Globus pallidus (tissue), 1 donor: ENCODE results near the gene ACSL6.

Experiments used
- DNase-seq: peaks from one replicate; pipeline ENCODE4 v3.0.0-alpha.2; 2015; ENCODE audit warnings: low spot score

ACSL6 gene

DNA sequence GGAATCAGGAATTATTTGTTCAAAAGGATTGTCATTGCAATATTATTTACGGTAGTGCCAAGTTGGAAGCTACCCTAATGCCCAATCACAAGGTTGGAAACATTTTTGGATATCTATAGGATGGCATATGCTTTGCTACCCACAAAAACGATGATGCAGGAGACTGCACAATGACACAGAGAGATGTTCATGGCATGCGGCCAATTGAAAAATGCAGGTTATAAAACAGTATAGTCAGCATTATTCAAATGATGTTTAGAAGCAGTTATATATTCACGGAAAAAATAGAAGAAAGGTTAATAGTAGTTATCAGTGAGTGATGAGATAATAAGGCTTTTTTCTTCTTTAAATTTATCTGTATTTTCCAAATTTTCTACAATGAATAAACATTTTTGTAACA is 5.9 kb upstream of the ACSL6 start:
- no peak for DNase-seq

DNA sequence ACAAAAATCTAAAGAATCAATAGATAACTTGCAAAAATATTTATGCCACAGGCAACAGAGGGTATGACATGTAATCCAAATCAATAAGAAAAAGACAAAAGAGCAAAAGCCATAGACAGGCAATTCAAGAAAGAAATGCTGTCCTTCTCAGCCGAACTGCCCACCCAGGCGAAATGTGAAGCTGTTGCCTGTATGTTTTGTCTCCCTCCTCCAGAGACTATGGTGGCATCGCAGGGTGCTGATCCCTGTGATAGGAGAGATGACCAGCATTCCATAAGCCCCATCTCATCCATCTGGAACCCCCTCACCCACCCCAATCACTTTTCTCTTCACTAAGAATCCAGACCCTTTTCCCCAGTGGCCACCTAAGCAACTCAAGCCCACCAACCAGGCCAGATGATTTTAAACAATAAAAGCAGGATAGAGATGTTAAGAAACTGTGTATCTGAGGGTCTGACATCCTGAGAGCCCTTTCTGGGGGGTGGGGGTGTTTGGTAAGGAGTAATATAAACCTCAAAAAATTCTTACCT is 5.3 kb upstream of the ACSL6 start:
- DNase-seq, result no peak

DNA sequence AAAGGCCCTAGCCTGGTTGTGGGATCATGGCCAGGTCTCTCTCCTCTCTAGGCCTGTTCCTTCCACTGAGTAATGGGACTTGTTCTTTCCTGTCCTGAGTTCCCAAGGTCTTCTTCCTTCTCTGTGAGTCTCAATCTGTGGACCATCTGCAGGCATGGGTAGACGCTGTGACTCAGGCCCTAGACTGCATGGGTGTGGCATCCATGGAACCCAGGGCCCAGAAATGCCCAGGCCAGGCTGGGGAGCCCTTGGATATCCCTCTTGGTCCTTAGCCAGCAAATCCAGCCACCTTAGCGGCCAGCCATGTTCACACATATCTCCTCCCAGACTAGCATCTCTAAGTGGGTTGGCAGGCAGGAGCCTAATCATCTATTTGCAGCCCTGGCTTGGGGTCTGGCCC is 2.3 kb upstream of the ACSL6 start:
- no peak for DNase-seq

DNA sequence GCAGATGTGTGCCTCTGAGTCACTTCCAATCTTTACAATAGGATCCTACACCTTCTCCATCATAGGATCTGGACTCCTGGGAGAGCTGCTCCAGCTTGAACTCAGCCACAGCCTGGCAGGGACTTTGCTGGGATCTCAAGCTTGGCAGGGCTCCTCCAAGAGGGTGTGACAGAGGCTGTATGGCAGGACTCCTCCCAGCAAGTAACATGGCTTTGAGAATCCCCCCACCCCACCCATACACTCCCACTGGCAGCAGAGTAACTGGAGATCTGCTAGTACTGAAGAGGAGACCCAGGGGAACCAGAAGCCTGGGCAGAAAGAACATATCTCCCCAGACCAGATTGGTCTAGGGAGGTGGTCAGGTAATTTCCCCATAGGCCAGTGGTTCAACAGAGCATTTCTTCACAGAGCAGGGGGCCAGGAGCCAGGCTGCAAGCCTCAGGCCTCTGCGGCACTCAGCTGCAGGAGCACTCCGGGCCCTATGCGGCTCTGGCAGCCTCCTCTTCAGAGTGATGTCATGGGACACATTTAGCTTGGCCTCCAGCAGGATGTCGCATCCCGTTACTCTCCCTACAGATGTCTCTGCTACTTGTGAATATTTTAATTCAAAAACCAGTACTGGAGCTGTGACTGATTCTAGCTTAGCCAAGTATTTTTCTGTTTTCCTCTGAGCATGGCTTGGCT is 1.7 kb upstream of the ACSL6 start:
- no peak for DNase-seq

DNA sequence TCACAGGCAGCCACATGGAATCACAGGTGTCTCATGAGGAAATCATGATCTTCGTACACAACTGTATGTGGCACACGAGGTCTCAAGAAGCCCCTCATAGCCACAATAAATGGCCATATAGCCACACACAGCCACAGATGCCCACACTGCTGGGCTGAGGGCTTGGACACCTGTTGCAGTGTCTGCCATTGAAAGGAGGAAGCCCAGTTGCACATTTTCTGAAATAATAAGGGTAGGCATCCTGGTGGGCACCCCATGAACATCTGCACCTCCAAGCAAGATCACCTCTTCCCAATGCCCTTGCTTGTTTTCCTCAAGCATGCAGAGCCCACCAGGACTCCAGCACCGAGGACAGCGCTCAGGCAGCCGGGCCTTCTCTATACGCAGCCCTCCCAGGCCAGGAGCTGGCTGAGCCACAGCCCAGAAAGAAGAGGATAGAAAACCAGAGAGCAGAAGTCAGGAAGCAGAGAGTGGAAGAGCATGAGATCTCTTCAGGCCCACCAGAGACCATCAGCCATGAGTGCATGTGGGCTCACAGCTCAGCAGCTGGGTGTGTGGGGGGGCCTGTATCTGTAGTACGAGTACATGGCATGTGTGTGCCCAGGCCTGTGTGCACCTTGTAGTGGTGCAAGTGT is 1.0 kb upstream of the ACSL6 start:
- no peak for DNase-seq

DNA sequence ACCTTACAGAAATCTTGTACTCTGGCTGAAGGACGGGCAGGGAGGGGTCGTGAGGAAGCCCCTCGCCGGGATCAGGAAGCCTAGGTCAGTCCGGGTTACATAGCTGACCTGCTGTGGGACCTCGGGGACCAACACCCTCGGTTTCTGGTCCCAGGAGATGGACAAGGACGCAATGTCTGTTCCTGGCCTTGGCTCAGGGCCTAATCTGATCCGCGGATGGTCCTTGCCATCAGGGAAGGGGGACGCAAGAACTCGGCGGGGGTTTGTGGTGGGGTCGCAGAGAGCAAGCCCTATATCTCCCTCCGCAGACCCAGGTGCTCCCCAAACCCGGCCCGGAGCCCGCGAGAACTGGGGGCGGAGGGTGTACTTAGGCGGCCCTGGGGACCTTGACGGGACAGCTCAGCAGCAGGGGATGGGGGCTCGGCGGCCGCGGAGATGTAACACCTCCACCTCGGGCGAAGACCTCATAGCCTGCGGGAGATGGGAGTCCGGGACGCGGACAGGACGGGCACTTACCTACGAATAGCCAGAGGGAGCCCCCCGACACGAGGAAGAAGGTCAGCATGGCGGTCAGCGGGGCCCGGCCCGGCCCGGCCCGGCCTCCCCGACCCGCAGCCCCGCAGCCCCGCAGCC is 353 bp downstream of the ACSL6 start:
- DNase-seq, result no peak

DNA sequence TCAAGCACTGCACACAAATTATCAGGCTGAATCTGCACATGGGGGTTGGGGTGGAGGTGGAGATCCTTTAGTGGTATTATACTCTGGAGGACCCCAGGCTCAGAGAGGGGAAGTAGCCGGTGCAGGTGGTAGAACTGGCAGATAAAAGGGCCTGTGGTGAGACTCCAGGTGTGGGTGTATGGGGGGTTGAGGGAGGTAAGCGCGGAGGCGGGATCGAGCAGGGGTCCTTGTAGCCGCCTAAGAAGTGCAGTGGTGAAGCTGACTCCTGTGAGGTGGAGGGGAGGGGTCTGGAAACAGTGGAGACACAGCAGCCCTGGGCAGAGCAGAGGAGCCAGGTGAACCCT is 841 bp downstream of the ACSL6 start:
- no peak for DNase-seq

DNA sequence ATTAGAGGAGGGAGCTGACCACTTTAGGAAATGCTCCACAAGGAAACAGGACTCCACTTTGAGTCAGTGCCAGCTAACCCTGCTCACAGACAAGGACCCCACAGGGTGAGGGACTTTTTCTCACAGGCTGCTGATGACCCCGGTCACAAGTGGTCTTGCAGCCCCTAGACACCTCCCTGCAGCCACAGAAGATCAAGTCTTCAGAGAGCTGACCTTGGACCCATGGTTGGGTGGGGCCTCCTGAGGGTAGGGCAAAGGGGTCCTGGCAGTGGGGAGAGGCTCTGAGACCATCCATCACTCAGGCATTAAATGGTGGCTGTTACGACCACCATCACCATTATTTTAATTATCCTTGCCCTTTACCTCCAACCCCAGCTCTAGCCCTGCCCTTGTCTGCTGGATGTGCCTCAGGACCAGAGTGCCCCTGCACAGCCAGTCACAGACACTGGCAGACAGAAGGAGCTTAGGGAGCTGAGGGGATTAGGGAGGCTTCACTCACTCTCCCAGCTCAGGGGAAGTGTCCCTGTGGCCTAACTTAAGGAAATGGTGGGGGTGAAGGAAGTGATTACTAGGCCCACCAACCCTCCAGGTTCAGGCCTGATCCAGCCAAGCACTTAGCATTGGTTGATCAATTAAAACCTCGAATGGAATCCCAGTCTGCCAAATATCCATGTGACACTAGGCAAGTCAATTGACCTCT is 1.6 kb downstream of the ACSL6 start:
- no peak for DNase-seq

DNA sequence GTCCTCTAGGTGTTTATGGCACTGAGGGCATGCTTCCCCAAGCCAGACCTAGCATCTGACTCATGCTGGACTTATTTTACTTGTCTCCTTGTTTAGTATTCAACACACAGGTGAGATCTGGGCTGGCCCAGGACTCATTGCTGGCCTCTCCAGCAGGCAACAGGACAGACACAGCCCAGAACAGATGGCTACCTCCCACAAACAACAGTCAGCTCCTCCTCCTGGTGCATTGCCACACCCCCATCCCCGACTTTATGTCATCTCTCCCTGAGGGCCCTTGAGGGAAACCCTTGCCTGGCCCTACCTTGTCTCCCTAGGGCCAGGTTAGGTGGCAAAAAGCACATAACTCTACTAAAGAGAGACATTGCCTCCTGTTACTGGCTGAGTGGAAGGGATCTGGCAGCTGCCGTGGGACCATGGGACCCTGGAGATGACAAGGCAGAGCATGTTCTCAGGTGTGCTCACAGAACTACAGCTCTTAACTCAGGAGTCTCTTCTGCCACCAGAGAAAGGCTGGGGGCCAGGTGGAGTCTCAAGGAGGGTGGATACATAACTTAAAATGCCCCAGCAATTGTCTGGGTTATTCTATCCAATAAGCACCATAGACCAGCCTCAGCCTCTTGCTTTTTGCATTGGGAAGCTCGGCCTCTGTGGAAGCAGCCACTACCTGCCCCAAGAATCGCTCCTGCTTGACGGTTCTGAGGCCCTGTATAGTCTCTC is 2.3 kb downstream of the ACSL6 start:
- DNase-seq, result no peak

DNA sequence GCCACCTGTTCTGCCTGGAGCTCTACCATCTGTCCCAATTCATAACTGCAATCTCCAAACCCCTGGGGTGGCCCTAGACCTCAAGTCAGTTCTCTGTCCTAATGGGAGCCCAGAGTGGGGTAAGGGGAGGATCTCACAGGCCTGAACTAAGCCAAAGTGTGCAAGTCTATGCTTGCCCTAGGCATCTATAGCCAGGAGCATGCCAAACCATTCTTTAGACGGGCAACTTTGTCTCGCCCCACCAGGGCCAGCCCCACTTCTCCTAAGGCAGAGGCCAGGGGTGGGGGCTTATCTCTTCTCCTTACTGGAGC is 3.3 kb downstream of the ACSL6 start:
- no peak for DNase-seq

DNA sequence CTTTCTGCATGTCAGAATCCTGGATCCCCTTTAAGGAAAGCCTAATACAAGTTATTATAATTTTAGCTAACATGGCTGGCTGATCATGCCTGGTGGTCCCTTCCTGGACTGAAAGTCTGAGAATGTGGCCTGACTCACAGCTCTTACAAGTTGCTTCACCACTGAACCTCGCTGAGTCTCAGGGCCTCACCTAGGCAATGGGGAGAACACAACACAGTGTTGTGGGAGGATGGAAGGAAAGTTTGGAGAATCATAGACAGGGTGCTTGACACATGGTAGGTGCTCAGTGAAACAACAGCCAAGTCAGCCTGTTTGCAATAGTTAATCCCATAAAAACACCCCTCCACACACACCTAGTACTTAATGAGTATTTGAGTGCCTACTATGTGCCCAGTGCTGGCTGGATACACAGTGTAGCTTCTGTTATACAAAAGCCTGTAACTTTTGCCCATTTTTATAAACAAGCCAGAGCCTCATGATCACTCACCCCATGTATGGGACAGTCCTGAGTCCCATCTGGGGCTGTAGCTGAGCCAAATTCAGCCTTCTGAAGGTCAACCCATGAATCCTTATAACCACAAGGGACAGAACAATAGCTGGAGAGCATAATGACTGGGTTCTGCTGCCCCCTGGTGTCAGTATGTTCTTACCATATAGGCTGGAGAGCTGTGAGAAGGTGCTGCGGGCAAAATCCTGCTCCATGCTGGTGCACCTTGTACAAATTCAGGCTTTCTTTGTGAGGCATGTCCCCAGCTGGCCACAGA is 3.9 kb downstream of the ACSL6 start:
- peak; percentile 91 for DNase-seq

DNA sequence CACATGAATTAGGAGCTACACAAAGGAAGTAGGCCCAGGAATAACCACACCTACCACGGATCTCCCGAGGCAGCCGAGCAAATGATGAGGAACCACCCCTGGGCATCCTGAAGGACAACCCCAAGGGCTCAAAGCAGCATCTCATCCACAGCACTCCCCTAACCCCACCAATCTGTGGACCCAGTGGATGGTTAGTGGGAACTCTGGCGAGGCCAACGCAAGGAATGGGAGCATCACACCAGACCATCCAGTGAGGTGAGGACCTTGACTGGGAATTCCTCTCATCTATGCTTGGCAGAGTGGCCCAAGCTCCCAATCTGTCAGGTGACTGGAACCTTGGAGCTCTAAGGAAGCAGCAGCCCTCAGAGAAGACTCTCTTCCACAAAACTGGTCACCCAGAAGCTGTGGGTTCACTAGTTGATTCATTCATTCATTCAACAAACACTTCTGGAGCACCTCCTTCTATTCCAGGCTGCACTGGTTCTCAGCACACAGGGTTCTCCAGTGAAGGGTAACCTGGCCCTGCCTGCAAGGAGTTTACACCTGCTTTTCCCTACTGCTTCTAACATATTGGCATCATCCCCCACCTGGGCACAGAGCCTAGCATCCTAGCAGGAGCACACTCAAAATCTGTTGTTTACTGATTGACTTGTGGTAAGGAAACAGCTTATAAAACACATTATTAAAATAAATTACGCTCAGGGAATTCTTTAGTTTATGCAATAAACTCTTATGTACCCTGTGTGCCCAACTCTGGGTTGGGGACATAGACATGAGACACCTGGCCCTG is 4.9 kb downstream of the ACSL6 start:
- DNase-seq, result no peak

DNA sequence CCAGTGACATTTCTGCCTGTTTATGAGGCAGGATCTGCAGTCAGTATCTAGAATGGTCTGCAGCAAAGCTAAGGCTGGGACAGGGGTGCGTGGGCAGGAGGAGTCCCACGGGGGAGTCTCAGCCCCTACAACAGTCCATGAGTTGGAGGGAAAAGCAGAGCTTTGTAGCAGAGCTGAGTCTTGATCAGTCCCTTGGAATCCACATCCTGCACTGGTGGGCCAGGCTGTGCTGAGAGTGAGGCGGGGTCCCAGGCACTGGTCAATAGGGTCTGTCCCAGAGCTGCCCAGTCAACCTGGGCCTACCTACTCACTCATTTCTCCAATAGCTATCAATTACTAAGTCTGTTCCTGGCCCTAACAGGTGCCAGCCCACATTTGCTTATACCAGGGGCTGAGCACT is 5.9 kb downstream of the ACSL6 start:
- no peak for DNase-seq

DNA sequence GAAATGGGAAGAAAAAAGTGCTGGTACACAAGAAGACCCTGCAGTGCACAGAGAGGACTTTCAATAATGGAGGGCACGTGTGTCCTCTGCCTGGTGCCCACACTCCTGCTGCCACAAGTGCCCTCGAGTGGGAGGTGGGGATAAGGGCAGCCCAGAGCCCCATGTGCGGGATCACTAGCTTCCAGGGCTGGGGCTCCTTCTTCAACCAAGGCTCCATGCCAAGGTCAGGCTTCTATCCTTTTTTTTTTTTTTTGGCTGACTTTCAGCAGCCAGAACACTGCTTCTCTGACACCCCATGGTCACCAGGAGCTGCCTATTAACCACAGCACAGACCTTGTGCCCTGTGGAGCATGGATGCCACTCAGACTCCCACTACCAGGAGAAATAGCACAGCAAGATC is 7.5 kb downstream of the ACSL6 start:
- DNase-seq, result peak; percentile 64

DNA sequence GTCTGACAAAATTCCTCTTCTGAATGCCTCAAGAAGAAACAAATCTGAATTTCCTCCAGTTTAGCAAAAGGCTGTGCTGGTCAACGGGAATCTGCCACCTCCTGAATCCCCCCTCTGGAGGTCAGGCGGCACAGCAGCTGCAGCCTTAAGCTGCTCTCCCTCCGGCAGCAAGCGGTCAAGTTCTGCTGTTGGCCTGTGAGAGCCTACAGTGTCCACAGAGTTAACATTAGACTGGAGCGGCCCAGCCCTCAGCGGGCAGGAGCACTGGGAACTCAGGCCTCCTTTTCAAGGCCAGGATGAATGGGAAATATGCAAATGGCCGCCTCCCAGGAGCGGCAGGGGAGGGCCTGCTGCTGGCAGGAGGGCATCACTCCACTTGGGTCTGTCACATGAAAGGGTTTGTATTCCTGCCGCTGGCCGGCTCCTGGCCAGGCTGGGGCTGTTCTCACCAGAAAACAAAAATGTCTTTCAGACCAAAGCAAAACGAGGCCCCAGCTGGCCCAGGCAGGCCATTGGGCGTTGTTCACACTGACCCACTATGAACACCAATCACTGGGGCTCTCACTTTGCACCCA is 8.2 kb downstream of the ACSL6 start:
- peak; percentile 99 for DNase-seq

DNA sequence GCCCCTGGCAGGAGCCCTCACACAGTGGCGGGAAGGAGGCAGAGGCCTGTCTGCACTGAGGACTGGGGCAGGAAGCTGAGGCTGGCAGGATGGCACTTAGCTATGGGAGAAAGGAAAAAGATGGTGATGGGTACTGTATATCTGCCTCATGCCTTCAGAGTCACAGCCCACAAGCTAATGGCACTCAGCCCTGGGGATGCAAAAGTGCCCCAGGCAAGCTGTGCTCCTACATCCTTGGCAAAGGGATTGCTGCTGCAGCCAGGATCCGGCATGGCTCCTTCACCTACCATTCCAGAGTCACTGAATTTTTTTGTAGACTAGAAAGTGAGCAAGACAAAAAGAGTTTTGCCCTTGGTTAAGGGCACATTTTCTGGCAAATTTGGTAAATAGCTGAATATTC is 8.7 kb downstream of the ACSL6 start:
- no peak for DNase-seq

DNA sequence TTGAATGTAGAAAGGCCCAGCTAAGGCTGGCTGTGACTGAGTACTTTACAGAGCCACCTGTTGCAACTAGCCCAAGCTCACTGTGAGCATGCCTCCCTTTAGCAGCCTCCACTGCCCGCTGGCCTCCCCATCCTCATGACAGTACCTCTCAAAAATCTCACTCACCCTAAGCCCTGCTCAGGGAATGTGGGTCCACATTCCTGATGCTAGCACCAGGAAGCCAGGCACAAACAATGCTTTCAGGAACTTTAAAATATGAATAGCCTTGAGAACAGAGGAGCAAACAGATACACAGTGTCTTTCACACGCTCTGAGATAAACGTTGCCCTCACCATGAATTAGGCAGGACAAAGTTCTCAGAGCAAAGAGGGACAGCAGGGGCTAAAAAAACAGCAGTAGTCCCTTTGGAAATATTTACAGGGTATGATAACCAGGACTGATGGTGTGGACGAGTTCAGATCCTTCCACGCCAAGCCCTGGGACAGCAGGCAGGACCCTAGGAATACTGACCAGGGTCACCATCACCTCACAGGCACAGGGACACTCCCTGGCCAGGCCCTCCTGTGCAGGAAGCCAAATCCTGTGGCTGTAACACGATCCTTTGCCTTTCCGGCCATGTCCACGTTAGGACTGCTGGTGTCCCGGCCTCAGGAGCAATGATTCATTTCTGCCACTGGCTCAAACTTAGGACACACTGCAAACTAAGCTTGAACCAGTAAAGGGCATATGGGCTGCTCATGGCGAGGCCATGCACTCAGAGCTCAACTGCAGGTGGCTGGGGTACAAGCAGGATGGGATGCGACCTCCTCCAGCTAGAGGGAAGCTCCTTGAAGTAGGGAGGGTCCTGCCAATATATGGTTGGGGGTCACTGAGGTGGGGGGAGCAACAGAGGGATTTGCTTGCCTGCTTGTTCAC is 9.6 kb downstream of the ACSL6 start:
- DNase-seq, result no peak

DNA sequence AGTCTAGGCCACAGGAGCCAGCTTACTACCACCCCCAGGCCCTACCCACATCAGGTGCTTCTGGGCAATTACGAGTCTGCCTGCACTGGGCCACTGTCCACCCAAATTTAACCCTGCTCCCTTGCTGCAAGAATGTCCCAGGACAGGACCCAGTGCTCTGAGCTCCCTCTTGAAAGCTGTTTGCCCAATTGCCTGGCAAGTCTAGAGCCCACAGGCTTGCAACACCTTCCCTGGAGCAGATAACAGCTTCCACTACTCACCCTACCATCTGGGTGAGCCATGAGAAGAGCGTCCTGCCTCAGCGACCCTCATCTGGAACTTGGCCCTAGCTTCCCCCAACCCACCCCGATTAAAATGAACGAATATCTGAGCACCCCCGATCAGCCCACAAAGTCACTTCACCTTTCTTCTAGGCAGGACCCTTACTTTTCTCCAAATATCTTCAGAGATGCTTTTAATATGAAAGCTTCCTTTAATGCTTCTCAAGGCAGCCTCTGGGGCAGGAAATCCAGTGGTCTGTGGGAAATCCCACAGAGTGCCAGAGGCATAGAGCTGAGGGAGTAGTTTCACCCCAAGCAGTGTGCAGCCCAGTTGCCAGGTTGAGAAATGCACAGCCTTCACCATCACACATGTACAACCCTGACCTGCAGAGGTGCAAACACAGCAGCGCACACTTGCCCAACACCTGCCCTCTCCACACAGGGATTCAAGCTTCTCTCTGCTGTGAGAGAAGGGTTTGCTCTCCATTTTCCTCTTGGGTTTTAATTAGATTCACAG is 10.6 kb downstream of the ACSL6 start:
- DNase-seq, result no peak

DNA sequence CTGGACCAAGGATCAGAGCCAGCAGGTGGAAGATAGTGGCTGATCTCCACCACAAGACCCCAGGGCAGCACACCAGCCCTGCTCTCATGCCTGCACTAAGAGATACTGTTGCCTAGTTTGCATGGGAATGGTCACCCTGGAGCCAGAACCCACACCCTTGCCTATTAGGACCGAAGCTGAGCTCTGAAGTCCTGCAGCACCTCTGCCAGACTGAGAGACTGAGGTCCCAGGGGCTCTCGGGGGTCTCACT is 11.3 kb downstream of the ACSL6 start:
- no peak for DNase-seq
